IMR-90 (cell line): ENCODE measurements around the gene TRAF3IP1. TPM values are rescaled to one million over a fixed set of nuclear protein-coding genes. Genes with fewer than 3 reads are reported as not detected.

ENCODE experiments used
- ATAC-seq: fragments of 200-7000 bp; cut with Tn5 transposase; 2 replicates; pipeline ENCODE4 v1.9.1; 2020; ENCODE audit warnings: low read depth, mild to moderate bottlenecking, moderate library complexity
- BruUV-seq: library from RNA; stranded (reverse); fragments of 400-500 nt; replicated peaks from 2 replicates; lab custom pipeline; 2021; lab: Mats Ljungman, UMichigan
- CTCF ChIA-PET: fragments of 300-600 bp; formaldehyde crosslinking; extraction: SDS; loops from one replicate; lab custom pipeline; 2021; ENCODE audit warnings: antibody characterized with exemption; lab: Yijun Ruan, JAX
- POLR2A ChIA-PET: fragments of 300-600 bp; sonication (Branson Sonifier 250); formaldehyde crosslinking; loops from one replicate; lab custom pipeline; 2022; ENCODE audit warnings: antibody characterized with exemption; ENCODE audit not compliant: unreplicated experiment; lab: Charles Lee
- DNase-seq: peaks from one replicate; pipeline ENCODE4 v3.0.0; 2013
- H2AFZ ChIP-seq: replicated peaks from 2 replicates; pipeline ENCODE3; 2013; ENCODE audit warnings: low read length, mild to moderate bottlenecking; ENCODE audit not compliant: poor library complexity
- H2AK5ac ChIP-seq: 2 replicates; pipeline ENCODE4 v1.6.1; 2013; ENCODE audit warnings: low read depth, low read length, inconsistent platforms
- H2AK9ac ChIP-seq: replicated peaks from 2 replicates; pipeline ENCODE3; 2013; ENCODE audit warnings: mild to moderate bottlenecking, low read depth, low read length, moderate library complexity; ENCODE audit not compliant: poor library complexity
- H2BK120ac ChIP-seq: 2 replicates; pipeline ENCODE4 v1.6.1; 2013; ENCODE audit warnings: low read depth, low read length, inconsistent platforms
- H2BK15ac ChIP-seq: 3 replicates; pipeline ENCODE4 v1.6.1; 2013; ENCODE audit warnings: low read depth, low read length, inconsistent platforms
- H2BK20ac ChIP-seq: 2 replicates; pipeline ENCODE4 v1.6.1; 2013; ENCODE audit warnings: low read depth, mild to moderate bottlenecking, inconsistent platforms, low read length, moderate library complexity
- H2BK5ac ChIP-seq: 2 replicates; pipeline ENCODE4 v1.6.1; 2013; ENCODE audit warnings: mild to moderate bottlenecking, low read depth, low read length, inconsistent platforms; ENCODE audit not compliant: poor library complexity, severe bottlenecking
- H3K14ac ChIP-seq: replicated peaks from 2 replicates; pipeline ENCODE4 v1.6.1; 2013; ENCODE audit warnings: low read depth, low read length, inconsistent platforms
- H3K18ac ChIP-seq: 2 replicates; pipeline ENCODE4 v1.6.1; 2013; ENCODE audit warnings: low read depth, low read length, control low read depth
- H3K23ac ChIP-seq: 2 replicates; pipeline ENCODE4 v1.6.1; 2013; ENCODE audit warnings: low read depth, low read length, inconsistent platforms
- H3K27ac ChIP-seq: 2 replicates; pipeline ENCODE4 v1.5.1; 2013; ENCODE audit warnings: mild to moderate bottlenecking, control low read depth, low read length; ENCODE audit not compliant: insufficient read depth
- H3K27me3 ChIP-seq: 2 replicates; pipeline ENCODE4 v1.6.1; 2013; ENCODE audit warnings: low read length; ENCODE audit not compliant: control insufficient read depth, insufficient read depth
- H3K36me3 ChIP-seq: 2 replicates; pipeline ENCODE4 v1.6.1; 2013; ENCODE audit warnings: low read length, mixed read lengths; ENCODE audit not compliant: control insufficient read depth, insufficient read depth
- H3K4ac ChIP-seq: 2 replicates; pipeline ENCODE4 v1.6.1; 2013; ENCODE audit warnings: low read depth, low read length, inconsistent platforms
- H3K4me1 ChIP-seq: 2 replicates; pipeline ENCODE4 v1.6.1; 2013; ENCODE audit warnings: low read length, mixed read lengths; ENCODE audit not compliant: control insufficient read depth, insufficient read depth
- H3K4me2 ChIP-seq: 2 replicates; pipeline ENCODE4 v1.6.1; 2013; ENCODE audit warnings: low read depth, mild to moderate bottlenecking, control low read depth, low read length, moderate library complexity
- H3K4me3 ChIP-seq: 2 replicates; pipeline ENCODE4 v1.5.1; 2013; ENCODE audit warnings: low read depth, mild to moderate bottlenecking, control low read depth, low read length, moderate library complexity; ENCODE audit not compliant: insufficient read depth
- H3K56ac ChIP-seq: 2 replicates; pipeline ENCODE4 v1.6.1; 2013; ENCODE audit warnings: low read length, inconsistent platforms; ENCODE audit not compliant: insufficient read depth; ENCODE audit errors: extremely low read depth
- H3K79me1 ChIP-seq, 2 experiments: 2 replicates each; pipeline ENCODE4 v1.6.1; 2013; ENCODE audit warnings: low read length in 2 of 2, inconsistent platforms in 1 of 2, low read depth in 1 of 2
- H3K9ac ChIP-seq: 2 replicates; pipeline ENCODE4 v1.6.1; 2013; ENCODE audit warnings: low read depth, low read length, control low read depth
- H3K9me1 ChIP-seq: 2 replicates; pipeline ENCODE4 v1.6.1; 2013; ENCODE audit warnings: low read length, inconsistent platforms; ENCODE audit not compliant: insufficient read depth
- H3K9me3 ChIP-seq: 2 replicates; pipeline ENCODE4 v1.6.1; 2013; ENCODE audit warnings: low read length; ENCODE audit not compliant: control insufficient read depth, insufficient read depth
- H4K20me1 ChIP-seq: 2 replicates; pipeline ENCODE4 v1.6.1; 2013; ENCODE audit warnings: low read length, inconsistent platforms; ENCODE audit not compliant: insufficient read depth
- H4K5ac ChIP-seq: 2 replicates; pipeline ENCODE4 v1.6.1; 2013; ENCODE audit warnings: mild to moderate bottlenecking, low read depth, low read length, control low read depth
- H4K8ac ChIP-seq, 2 experiments: 2 replicates each; pipeline ENCODE4 v1.6.1; 2013; ENCODE audit warnings: low read depth in 2 of 2, low read length in 2 of 2, control low read depth in 1 of 2, inconsistent platforms in 1 of 2
- H4K91ac ChIP-seq: 2 replicates; pipeline ENCODE4 v1.6.1; 2013; ENCODE audit warnings: low read depth, low read length, inconsistent platforms; ENCODE audit not compliant: insufficient read depth
- BHLHE40 ChIP-seq: fragments of 150-350 bp; IDR thresholded peaks from 2 replicates; pipeline ENCODE4 v1.6.1; 2016; ENCODE audit warnings: mild to moderate bottlenecking, low read depth, low read length
- CEBPB ChIP-seq: IDR thresholded peaks from 2 replicates; pipeline ENCODE4 v1.6.1; 2012; ENCODE audit warnings: low read depth, low read length, improper control_type of control experiment
- CHD1 ChIP-seq: IDR thresholded peaks from 2 replicates; pipeline ENCODE4 v1.6.1; 2012; ENCODE audit warnings: low read depth, low read length, improper control_type of control experiment
- CTCF ChIP-seq: conservative IDR thresholded peaks from 2 replicates; pipeline ENCODE4 v1.5.1; 2012; ENCODE audit warnings: mild to moderate bottlenecking, low read depth, low read length, improper control_type of control experiment
- ELK1 ChIP-seq: fragments of 150-350 bp; IDR thresholded peaks from 2 replicates; pipeline ENCODE4 v1.6.1; 2016; ENCODE audit warnings: low read depth, mild to moderate bottlenecking, low read length, moderate library complexity, borderline replicate concordance
- FOS ChIP-seq: fragments of 150-350 bp; IDR thresholded peaks from 2 replicates; pipeline ENCODE4 v1.6.1; 2016; ENCODE audit warnings: low read depth, low read length
- MAFK ChIP-seq: IDR thresholded peaks from 2 replicates; pipeline ENCODE4 v1.6.1; 2012; ENCODE audit warnings: low read depth, low read length, improper control_type of control experiment
- MAZ ChIP-seq: IDR thresholded peaks from 2 replicates; pipeline ENCODE4 v1.6.1; 2012; ENCODE audit warnings: low read depth, mild to moderate bottlenecking, low read length, improper control_type of control experiment, moderate library complexity, borderline replicate concordance
- NFE2L2 ChIP-seq: fragments of 150-350 bp; IDR thresholded peaks from 2 replicates; pipeline ENCODE4 v1.6.1; 2016; ENCODE audit warnings: low read depth, mild to moderate bottlenecking, low read length
- POLR2A ChIP-seq: IDR thresholded peaks from 2 replicates; pipeline ENCODE4 v1.6.1; 2012; ENCODE audit warnings: mild to moderate bottlenecking, low read depth, low read length
- RAD21 ChIP-seq: IDR thresholded peaks from 2 replicates; pipeline ENCODE4 v1.6.1; 2012; ENCODE audit warnings: low read length, improper control_type of control experiment
- RCOR1 ChIP-seq: IDR thresholded peaks from 2 replicates; pipeline ENCODE4 v1.6.1; 2012; ENCODE audit warnings: mild to moderate bottlenecking, low read length, improper control_type of control experiment; ENCODE audit not compliant: insufficient replicate concordance
- RFX5 ChIP-seq: IDR thresholded peaks from 2 replicates; pipeline ENCODE4 v1.8.0; 2012; ENCODE audit warnings: low read depth, mild to moderate bottlenecking, low read length, moderate library complexity
- SMC3 ChIP-seq: fragments of 150-350 bp; IDR thresholded peaks from 2 replicates; pipeline ENCODE4 v1.6.1; 2016; ENCODE audit warnings: low read depth, mild to moderate bottlenecking, antibody characterized with exemption, low read length, moderate library complexity
- USF2 ChIP-seq: fragments of 150-350 bp; IDR thresholded peaks from 2 replicates; pipeline ENCODE4 v1.6.1; 2017; ENCODE audit warnings: mild to moderate bottlenecking, antibody characterized with exemption, low read length, low read depth
- WGBS, 2 experiments: methylation state at CpG; one replicate each; pipeline versions ENCODE4 v1.1.5 to v1.1.7; 2013; ENCODE audit warnings: missing lambda C conversion rate in 2 of 2; ENCODE audit not compliant: insufficient read length in 1 of 2; ENCODE audit errors: extremely low coverage in 2 of 2; 5-methylcytosine and 5-hydroxymethylcytosine counted together
- dilution Hi-C: fragments of 300-500 bp; cut with HindIII; formaldehyde crosslinking; loops from one replicate; pipeline ENCODE4 v1.14.3; 2018; ENCODE audit warnings: low sequenced_read_pairs; ENCODE audit not compliant: unreplicated experiment
- in situ Hi-C: fragments of 300-500 bp; cut with MboI; formaldehyde crosslinking; loops from 3 replicates; pipeline ENCODE4 v1.14.3; 2019; ENCODE audit warnings: low sequenced_read_pairs, inconsistent platforms, mixed read lengths
- intact Hi-C: fragments of 100-400 bp; cut with micrococcal nuclease; formaldehyde crosslinking; loops from 2 replicates; pipeline ENCODE4 v1.10.0; 2022
- polyA plus RNA-seq, 3 experiments: library from polyadenylated mRNA; depleted of rRNA; stranded (reverse); fragments of >200 nt; gene quantifications; 2 replicates each; pipeline ENCODE4 v1.2.3, GENCODE V29; 2012; ENCODE audit warnings: low replicate concordance in 1 of 3
- total RNA-seq: library from RNA; depleted of rRNA; stranded (reverse); fragments of >200 nt; gene quantifications from 2 replicates; pipeline ENCODE4 v1.2.3, GENCODE V29; 2012

The TRAF3IP1 gene
- total and polyA plus RNA-seq, 2 of the 4 experiments (the other 2 are of a cell fraction) = 5.9 to 8.3 TPM

GRCh38 chr2:238406221-238406997, 86.1 kb downstream of the TRAF3IP1 start:
- no peak overlapping the region for H3K56ac ChIP-seq
- no peak overlapping the region for H2BK120ac ChIP-seq
- no peak overlapping the region for H2AK9ac ChIP-seq
- H3K9me3 ChIP-seq = no peaks in the 10 kb centered on the region
- H3K4me2 ChIP-seq = no peak overlapping the region
- no peak overlapping the region for H2BK5ac ChIP-seq
- peaks cover 7% of the 10 kb centered on the region; the same call in 1 of the 2 replicates for H3K36me3 ChIP-seq
- 76% methylated on average over 7 of the region's 20 CpGs; no CpG with 5 or more reads in 1 of the 2 experiments for WGBS, 2 experiments
- in situ Hi-C loops = no loop called here
- no peak overlapping the region for H3K9ac ChIP-seq
- no peak overlapping the region for H4K8ac ChIP-seq
- no peak overlapping the region for H3K18ac ChIP-seq
- no peak overlapping the region for H4K5ac ChIP-seq
- H3K79me1 ChIP-seq = no peaks in the 10 kb centered on the region
- no peak overlapping the region for H3K4ac ChIP-seq
- ChIA-PET CTCF (no interaction called here), POLR2A (no interaction called here)
- no peak overlapping the region for H3K27ac ChIP-seq
- H3K9me1 ChIP-seq = peaks cover 5% of the 10 kb centered on the region; the same call in 1 of the 2 replicates
- intact Hi-C loops = no loop called here
- no peaks in the 10 kb centered on the region for H3K4me1 ChIP-seq
- H4K20me1 ChIP-seq = no peaks in the 10 kb centered on the region
- no peaks in the 10 kb centered on the region for H3K27me3 ChIP-seq
- H2BK20ac ChIP-seq = no peak overlapping the region
- ATAC-seq (no peak), DNase-seq (no peak)
- no peak overlapping the region for H3K23ac ChIP-seq
- BruUV-seq = no TSS peak
- H2AK5ac ChIP-seq = no peak overlapping the region
- no peak overlapping the region for H4K91ac ChIP-seq
- H2BK15ac ChIP-seq = no peak overlapping the region
- H2AFZ ChIP-seq = no peak overlapping the region
- dilution Hi-C loops = no loop called here
- H3K14ac ChIP-seq = no peak overlapping the region
- no peak overlapping the region for H3K4me3 ChIP-seq
- TF ChIP-seq FOS (no peak), POLR2A (no peak), RFX5 (no peak), RCOR1 (no peak), CEBPB (no peak), CTCF (no peak), NFE2L2 (no peak), MAFK (no peak), BHLHE40 (no peak), SMC3 (no peak), RAD21 (no peak), USF2 (no peak), ELK1 (no peak), CHD1 (no peak), MAZ (no peak)
